ENCODE results near the gene SND1. TPM values are rescaled to one million over a fixed set of nuclear protein-coding genes. Genes with fewer than 3 reads are reported as not detected.

Gene SND1
- total and polyA plus RNA-seq, 2 donors (not counting 1 experiment from before 2014, with no cell fraction given) = 44.4 to 165 TPM

GRCh38 chr7:128003787-128004186 lies 351.8 kb downstream of the SND1 start:
- Mint-ChIP-seq H3K4me3 (peak overlapping the region; percentile 60), H3K27ac (peak overlapping the region; percentile 15), H3K4me1 (peaks cover 63% of the 10 kb centered on the region), H3K9me3 (ENCODE audit: insufficient read depth) (no peaks in the 10 kb centered on the region), H3K27me3 (no peaks in the 10 kb centered on the region)
- Histone ChIP-seq H3K36me3 (replicated peaks in 1 of 2; ENCODE audit: control extremely low read depth in 1 of 2, control insufficient read depth in 1 of 2, extremely low read depth in 1 of 2, insufficient read depth in 2 of 2, low read length in 1 of 2) (no peaks in the 10 kb centered on the region), H3K27me3 (replicated peaks in 1 of 4; ENCODE audit: control extremely low read depth in 1 of 4, control insufficient read depth in 3 of 4, insufficient read depth in 4 of 4, low read length in 3 of 4) (no peaks in the 10 kb centered on the region), H2AFZ (ENCODE audit: insufficient read depth, low read depth, low read length, poor library complexity, severe bottlenecking) (no peak overlapping the region), H3K9me3 (ENCODE audit: control extremely low read depth in 1 of 3, control insufficient read depth in 2 of 3, insufficient read depth in 1 of 3, low read length in 2 of 3) (no peaks in the 10 kb centered on the region), H3K79me2 (ENCODE audit: control insufficient read depth, insufficient read depth, low read length) (peaks cover 13% of the 10 kb centered on the region), H3K9ac (ENCODE audit: low read length) (no peak overlapping the region), H3K4me2 (replicated peaks; ENCODE audit: low read depth, low read length, poor library complexity, severe bottlenecking) (peak overlapping the region; percentile 50), H4K20me1 (ENCODE audit: control insufficient read depth, insufficient read depth, low read length, poor library complexity, severe bottlenecking) (no peaks in the 10 kb centered on the region), H3K27ac (ENCODE audit: low read length in 2 of 2) (no peak overlapping the region), H3K4me3 (ENCODE audit: control extremely low read depth in 1 of 5, extremely low read depth in 1 of 5, insufficient read depth in 1 of 5, low read depth in 2 of 5, low read length in 4 of 5) (peak overlapping the region in 1 of 5 experiments; percentile 12), H3K4me1 (ENCODE audit: control insufficient read depth in 2 of 2, insufficient read depth in 2 of 2, low read length in 2 of 2) (peaks cover 38 to 47% of the 10 kb centered on the region in 2 donors)
- CTCF ChIA-PET = interaction anchor here (1.8 to 1.9 kb wide), 3 partner anchors 106 to 296 kb away, joined by 3 to 14 read pairs (median 13); no protein-coding TSS in a partner anchor
- POLR2A ChIA-PET = no interaction called here
- 43% methylated on average over 2 of the region's 2 CpGs for WGBS (ENCODE audit: insufficient coverage)
- DNase-seq = no peak
- peak; percentile 28 for ATAC-seq (ENCODE audit: low read depth)
- TF ChIP-seq CTCF (IDR thresholded peaks at IDR 0.05) = no peak
- TF ChIP-seq EZH2 (IDR thresholded peaks at IDR 0.05; ENCODE audit: borderline replicate concordance, insufficient read depth, low read depth, low read length, poor library complexity, severe bottlenecking) = no peak
- intact Hi-C loops (cut with micrococcal nuclease) = no loop called here

GRCh38 chr7:128004623-128005022 lies 352.6 kb downstream of the SND1 start:
- Histone ChIP-seq H4K20me1 (ENCODE audit: control insufficient read depth, insufficient read depth, low read length, poor library complexity, severe bottlenecking) (no peaks in the 10 kb centered on the region), H3K36me3 (replicated peaks in 1 of 2; ENCODE audit: control extremely low read depth in 1 of 2, control insufficient read depth in 1 of 2, extremely low read depth in 1 of 2, insufficient read depth in 2 of 2, low read length in 1 of 2) (no peaks in the 10 kb centered on the region), H3K9ac (ENCODE audit: low read length) (no peak overlapping the region), H3K27ac (ENCODE audit: low read length in 2 of 2) (no peak overlapping the region), H3K79me2 (ENCODE audit: control insufficient read depth, insufficient read depth, low read length) (peaks cover 13% of the 10 kb centered on the region), H3K4me1 (ENCODE audit: control insufficient read depth in 2 of 2, insufficient read depth in 2 of 2, low read length in 2 of 2) (peaks cover 38 to 47% of the 10 kb centered on the region in 2 donors), H3K4me2 (replicated peaks; ENCODE audit: low read depth, low read length, poor library complexity, severe bottlenecking) (peak overlapping the region; percentile 50), H3K27me3 (replicated peaks in 1 of 4; ENCODE audit: control extremely low read depth in 1 of 4, control insufficient read depth in 3 of 4, insufficient read depth in 4 of 4, low read length in 3 of 4) (no peaks in the 10 kb centered on the region), H3K4me3 (ENCODE audit: control extremely low read depth in 1 of 5, extremely low read depth in 1 of 5, insufficient read depth in 1 of 5, low read depth in 2 of 5, low read length in 4 of 5) (no peak overlapping the region), H2AFZ (ENCODE audit: insufficient read depth, low read depth, low read length, poor library complexity, severe bottlenecking) (no peak overlapping the region), H3K9me3 (ENCODE audit: control extremely low read depth in 1 of 3, control insufficient read depth in 2 of 3, insufficient read depth in 1 of 3, low read length in 2 of 3) (no peaks in the 10 kb centered on the region)
- ChIA-PET POLR2A (interaction anchor here (0.5 kb wide), 1 partner anchor 130 kb away, joined by 3 read pairs; no protein-coding TSS in a partner anchor), CTCF (interaction anchor here (1.8 to 1.9 kb wide), 3 partner anchors 107 to 297 kb away, joined by 3 to 14 read pairs (median 13); no protein-coding TSS in a partner anchor)
- 69% methylated on average over 6 of the region's 6 CpGs for WGBS (ENCODE audit: insufficient coverage)
- H3K9me3 Mint-ChIP-seq (ENCODE audit: insufficient read depth) = no peaks in the 10 kb centered on the region
- H3K27ac Mint-ChIP-seq = peak overlapping the region; percentile 47
- intact Hi-C loops (cut with micrococcal nuclease) = no loop called here
- H3K27me3 Mint-ChIP-seq = no peaks in the 10 kb centered on the region
- no peak for TF ChIP-seq EZH2 (IDR thresholded peaks at IDR 0.05; ENCODE audit: borderline replicate concordance, insufficient read depth, low read depth, low read length, poor library complexity, severe bottlenecking)
- TF ChIP-seq CTCF (IDR thresholded peaks at IDR 0.05) = no peak
- DNase-seq (no peak), ATAC-seq (ENCODE audit: low read depth) (no peak)
- H3K4me1 Mint-ChIP-seq = peaks cover 57% of the 10 kb centered on the region
- peak overlapping the region; percentile 60 for H3K4me3 Mint-ChIP-seq

All from B cell (primary cell).